SK-N-SH (cell line): ENCODE measurements around the gene ZMIZ1. TPM values are rescaled to one million over a fixed set of nuclear protein-coding genes. Genes with fewer than 3 reads are reported as not detected.

Experiments used
- CTCF ChIA-PET: fragments of 300-600, 350-600 bp; formaldehyde crosslinking; extraction: SDS; loops from one replicate; lab custom pipeline; 2021; lab: Yijun Ruan, JAX
- POLR2A ChIA-PET: fragments of 350-600 bp; sonication (Branson Sonifier 250); formaldehyde crosslinking; extraction: SDS; loops from one replicate; lab custom pipeline; 2020; ENCODE audit warnings: antibody characterized with exemption, inconsistent platforms; lab: Yijun Ruan, JAX
- DNase-seq: peaks from one replicate; pipeline ENCODE4 v3.0.0; 2012
- H2AFZ ChIP-seq: fragments of 200-600 bp; sonication (generic); 2 replicates; pipeline ENCODE4 v1.8.1; 2016; ENCODE audit warnings: antibody characterized with exemption, mild to moderate bottlenecking, low read depth
- H3F3A ChIP-seq: fragments of 200-600 bp; sonication (generic); replicated peaks from 2 replicates; pipeline ENCODE3; 2016; ENCODE audit warnings: antibody characterized with exemption, mild to moderate bottlenecking; ENCODE audit not compliant: insufficient read depth
- H3K27ac ChIP-seq, 2 experiments: fragments of 200-500 bp in 1 of 2; fragments of 200-600 bp in 1 of 2; sonication (Bioruptor generic) in 1 of 2; sonication (generic), shearing (Covaris generic) in 1 of 2; 2 replicates each; pipeline versions ENCODE4 v1.5.1 to v1.6.1; 2014 to 2016; ENCODE audit warnings: low read depth in 2 of 2, inconsistent platforms in 1 of 2, low read length in 1 of 2, mild to moderate bottlenecking in 1 of 2, mixed read lengths in 1 of 2
- H3K27me3 ChIP-seq: fragments of 200-600 bp; sonication (generic), shearing (Covaris generic); 2 replicates; pipeline ENCODE4 v1.6.1; 2016; ENCODE audit warnings: mixed run types; ENCODE audit not compliant: insufficient read depth
- H3K36me3 ChIP-seq, 2 experiments: fragments of 200-500 bp in 1 of 2; fragments of 200-600 bp in 1 of 2; sonication (Bioruptor generic) in 1 of 2; sonication (generic) in 1 of 2; replicated peaks in 1 of 2; 2 replicates each; pipeline versions ENCODE3 to v1.5.1; 2014 to 2016; ENCODE audit warnings: low read length in 1 of 2, mild to moderate bottlenecking in 1 of 2; ENCODE audit not compliant: insufficient read depth in 2 of 2, control insufficient read depth in 1 of 2
- H3K4me1 ChIP-seq, 2 experiments: fragments of 200-500 bp in 1 of 2; fragments of 200-600 bp in 1 of 2; sonication (Bioruptor generic) in 1 of 2; sonication (generic), shearing (Covaris generic) in 1 of 2; 2 replicates each; pipeline versions ENCODE4 v1.5.1 to v1.6.1; 2014 to 2016; ENCODE audit warnings: low read depth in 1 of 2, low read length in 1 of 2, mixed run types in 1 of 2; ENCODE audit not compliant: insufficient read depth in 2 of 2, control insufficient read depth in 1 of 2
- H3K4me2 ChIP-seq: fragments of 200-600 bp; sonication (generic), shearing (Covaris generic); 2 replicates; pipeline ENCODE4 v1.6.1; 2017; ENCODE audit warnings: mixed run types
- H3K4me3 ChIP-seq, 2 experiments: fragments of 200-500 bp in 1 of 2; fragments of 200-600 bp in 1 of 2; sonication (Bioruptor generic) in 1 of 2; sonication (generic), shearing (Covaris generic) in 1 of 2; 2 replicates each; pipeline versions ENCODE4 v1.5.1 to v1.8.1; 2014 to 2016; ENCODE audit warnings: low read depth in 2 of 2, inconsistent platforms in 1 of 2, low read length in 1 of 2, mild to moderate bottlenecking in 1 of 2, mixed read lengths in 1 of 2, moderate library complexity in 1 of 2
- H3K79me2 ChIP-seq: fragments of 200-600 bp; sonication (generic); 2 replicates; pipeline ENCODE4 v1.8.1; 2017; ENCODE audit warnings: mild to moderate bottlenecking; ENCODE audit not compliant: insufficient read depth
- H3K9ac ChIP-seq: fragments of 200-600 bp; sonication (generic); 2 replicates; pipeline ENCODE4 v1.6.1; 2017; ENCODE audit warnings: mixed run types
- H3K9me2 ChIP-seq: fragments of 200-600 bp; sonication (generic); 2 replicates; pipeline ENCODE4 v1.6.1; 2017; ENCODE audit warnings: mixed run types
- H3K9me3 ChIP-seq: fragments of 200-600 bp; sonication (generic); 2 replicates; pipeline ENCODE4 v1.6.1; 2017; ENCODE audit warnings: mixed run types, mild to moderate bottlenecking, moderate library complexity
- H4K20me1 ChIP-seq: fragments of 200-600 bp; sonication (generic); 2 replicates; pipeline ENCODE4 v1.6.1; 2017; ENCODE audit warnings: mild to moderate bottlenecking, mixed run types; ENCODE audit not compliant: insufficient read depth
- ELF1 ChIP-seq: IDR thresholded peaks from 2 replicates; pipeline ENCODE4 v1.4.0; 2012
- EP300 ChIP-seq, 2 experiments: IDR thresholded peaks; 2 replicates each; pipeline versions ENCODE4 v1.4.0 to v1.6.1; 2012; ENCODE audit warnings: borderline replicate concordance in 1 of 2, low read depth in 1 of 2, low read length in 1 of 2
- FOSL2 ChIP-seq: IDR thresholded peaks from 2 replicates; pipeline ENCODE4 v1.4.0; 2012; ENCODE audit warnings: low read depth, mild to moderate bottlenecking, moderate library complexity, borderline replicate concordance
- FOXM1 ChIP-seq: IDR thresholded peaks from 2 replicates; pipeline ENCODE4 v1.4.0; 2012; ENCODE audit warnings: low read depth, mild to moderate bottlenecking
- GATA2 ChIP-seq: sonication (generic); formaldehyde crosslinking; IDR thresholded peaks from 2 replicates; pipeline ENCODE4 v1.5.0; 2020; ENCODE audit warnings: mild to moderate bottlenecking, missing genetic modification reagents
- JUND ChIP-seq: IDR thresholded peaks from 2 replicates; pipeline ENCODE4 v1.4.0; 2012
- MEF2A ChIP-seq: IDR thresholded peaks from 2 replicates; pipeline ENCODE4 v1.4.0; 2012; ENCODE audit warnings: low read depth, borderline replicate concordance
- POLR2AphosphoS5 ChIP-seq: IDR thresholded peaks from 2 replicates; pipeline ENCODE4 v1.6.1; 2012; ENCODE audit warnings: low read depth, low read length
- RCOR1 ChIP-seq: fragments of 150-350 bp; IDR thresholded peaks from 2 replicates; pipeline ENCODE4 v1.6.1; 2017; ENCODE audit warnings: antibody characterized with exemption, low read length
- RXRA ChIP-seq: IDR thresholded peaks from 2 replicates; pipeline ENCODE4 v1.4.0; 2012; ENCODE audit warnings: low read depth, mild to moderate bottlenecking, borderline replicate concordance
- TCF12 ChIP-seq: IDR thresholded peaks from 2 replicates; pipeline ENCODE4 v1.4.0; 2012
- YY1 ChIP-seq: IDR thresholded peaks from 2 replicates; pipeline ENCODE4 v1.4.0; 2012; ENCODE audit warnings: low read depth, mild to moderate bottlenecking
- WGBS: methylation state at CpG from one replicate; pipeline ENCODE4 v1.1.6; 2017; ENCODE audit warnings: low lambda C conversion rate; 5-methylcytosine and 5-hydroxymethylcytosine counted together
- polyA plus RNA-seq, 3 experiments: library from polyadenylated mRNA; depleted of rRNA; stranded (reverse); fragments of >200 nt; gene quantifications; 2 replicates each; pipeline ENCODE4 v1.2.3, GENCODE V29; 2012
- TF ChIP-seq, protein P1 (sequence below): fragments of 150-350 bp; IDR thresholded peaks from 2 replicates; pipeline ENCODE4 v1.6.1; 2017; ENCODE audit warnings: antibody characterized with exemption, low read length, low read depth, borderline replicate concordance
- TF ChIP-seq, protein P2 (sequence below): IDR thresholded peaks from 2 replicates; pipeline ENCODE4 v1.4.0; 2012; ENCODE audit warnings: low read depth
- TF ChIP-seq, protein P3 (sequence below): IDR thresholded peaks from 2 replicates; pipeline ENCODE4 v1.4.0; 2012; ENCODE audit warnings: low read depth, borderline replicate concordance

ZMIZ1 gene
- polyA plus RNA-seq, 1 of the 3 experiments (the other 2 are of a cell fraction) = 23.5 TPM

DNA sequence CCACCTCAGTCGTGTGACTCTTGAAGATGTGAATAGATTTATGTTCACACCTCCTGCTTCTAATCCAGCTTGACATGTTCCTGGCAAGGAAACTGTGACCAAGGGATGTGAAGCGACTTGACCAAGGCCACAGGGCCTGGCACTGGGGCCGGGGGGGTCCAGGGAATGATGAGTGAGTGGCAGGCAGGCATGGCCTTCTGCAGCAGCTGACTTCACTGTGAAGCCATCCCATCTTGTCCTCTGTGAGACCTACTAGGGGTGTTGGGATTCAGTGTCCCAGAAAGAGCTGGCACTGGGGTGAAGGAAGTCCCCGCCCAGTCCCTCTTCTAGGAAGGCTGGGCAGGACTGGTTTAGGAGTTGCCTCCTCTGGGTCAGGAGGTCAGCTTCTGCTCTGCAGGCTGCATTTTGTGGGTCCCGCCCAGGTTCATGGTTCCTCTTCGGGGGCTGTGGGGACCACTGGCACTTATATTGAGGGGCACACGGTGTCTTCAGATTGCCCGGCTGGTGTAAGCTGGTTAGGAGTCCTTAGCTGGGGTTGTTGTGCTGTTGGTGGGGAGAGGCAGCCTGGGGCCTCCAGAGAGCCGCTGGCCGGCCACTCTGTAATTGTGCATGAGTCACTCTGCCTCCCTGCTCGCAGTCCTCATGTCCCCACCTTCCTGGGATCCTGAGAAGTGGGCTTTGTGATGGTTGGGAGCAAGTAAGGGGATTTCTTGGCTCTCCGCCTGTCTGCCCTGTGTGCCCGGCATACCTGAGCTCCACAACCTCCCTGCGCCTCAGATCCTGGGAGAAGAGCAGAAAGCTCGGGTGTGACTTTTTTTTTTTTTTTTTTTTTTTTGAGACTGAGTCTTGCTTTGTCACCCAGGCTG is 11.0 kb downstream of the ZMIZ1 start:
- Histone ChIP-seq H3K79me2 (peaks cover 100% of the 10 kb centered on the region), H3K9me2 (no peaks in the 10 kb centered on the region)
- TF ChIP-seq GATA2 (CRISPR knock-in tag) (no peak), RXRA (no peak), MEF2A (no peak), RCOR1 (no peak), FOSL2 (peak; percentile 69; the same call in 1 of the 2 replicates), ELF1 (no peak), POLR2AphosphoS5 (no peak), EP300 (IDR thresholded peaks at IDR 0.05; ENCODE audit: borderline replicate concordance in 1 of 2, low read depth in 1 of 2, low read length in 1 of 2) (no peak), TCF12 (no peak), FOXM1 (no peak), YY1 (no peak), JUND (peak; percentile 32; the same call in 1 of the 2 replicates)
- TF ChIP-seq, protein P1, sequence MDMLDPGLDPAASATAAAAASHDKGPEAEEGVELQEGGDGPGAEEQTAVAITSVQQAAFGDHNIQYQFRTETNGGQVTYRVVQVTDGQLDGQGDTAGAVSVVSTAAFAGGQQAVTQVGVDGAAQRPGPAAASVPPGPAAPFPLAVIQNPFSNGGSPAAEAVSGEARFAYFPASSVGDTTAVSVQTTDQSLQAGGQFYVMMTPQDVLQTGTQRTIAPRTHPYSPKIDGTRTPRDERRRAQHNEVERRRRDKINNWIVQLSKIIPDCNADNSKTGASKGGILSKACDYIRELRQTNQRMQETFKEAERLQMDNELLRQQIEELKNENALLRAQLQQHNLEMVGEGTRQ = no peak
- TF ChIP-seq, protein P2, sequence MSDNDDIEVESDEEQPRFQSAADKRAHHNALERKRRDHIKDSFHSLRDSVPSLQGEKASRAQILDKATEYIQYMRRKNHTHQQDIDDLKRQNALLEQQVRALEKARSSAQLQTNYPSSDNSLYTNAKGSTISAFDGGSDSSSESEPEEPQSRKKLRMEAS = no peak
- TF ChIP-seq, protein P3, sequence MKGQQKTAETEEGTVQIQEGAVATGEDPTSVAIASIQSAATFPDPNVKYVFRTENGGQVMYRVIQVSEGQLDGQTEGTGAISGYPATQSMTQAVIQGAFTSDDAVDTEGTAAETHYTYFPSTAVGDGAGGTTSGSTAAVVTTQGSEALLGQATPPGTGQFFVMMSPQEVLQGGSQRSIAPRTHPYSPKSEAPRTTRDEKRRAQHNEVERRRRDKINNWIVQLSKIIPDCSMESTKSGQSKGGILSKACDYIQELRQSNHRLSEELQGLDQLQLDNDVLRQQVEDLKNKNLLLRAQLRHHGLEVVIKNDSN = no peak
- TF ChIP-seq, all 33 proteins: peak for 2
- H3K4me1 ChIP-seq = peaks cover 58 to 86% of the 10 kb centered on the region in 2 experiments
- no peak overlapping the region for H3K9ac ChIP-seq
- H3K9me3 ChIP-seq = no peaks in the 10 kb centered on the region
- no peak for DNase-seq
- H2AFZ ChIP-seq = no peak overlapping the region
- peaks cover 11% of the 10 kb centered on the region for H3F3A ChIP-seq
- WGBS = 62% methylated on average over 10 of the region's 15 CpGs
- no peak overlapping the region for H3K4me3 ChIP-seq
- H3K27ac ChIP-seq = peak overlapping the region; percentile 26 to 66; a peak in 3 of 4 replicates
- H3K36me3 ChIP-seq = no peaks in the 10 kb centered on the region
- H4K20me1 ChIP-seq = peaks cover 100% of the 10 kb centered on the region
- POLR2A ChIA-PET = interaction anchor here (0.6 to 2.0 kb wide), 3 partner anchors 8 to 20 kb away, joined by 3 to 5 read pairs (median 3); no protein-coding TSS in a partner anchor
- H3K4me2 ChIP-seq = peak overlapping the region; percentile 71; the same call in 1 of the 2 replicates
- no peaks in the 10 kb centered on the region for H3K27me3 ChIP-seq
- CTCF ChIA-PET = interaction anchor here (1.0 to 3.0 kb wide), 4 partner anchors 25 to 118 kb away, joined by 3 to 19 read pairs (median 5); no protein-coding TSS in a partner anchor
